SK-N-SH (cell line): ENCODE results near the gene PPP4C.

ENCODE experiments used
- POLR2AphosphoS5 ChIP-seq: IDR thresholded peaks from 2 replicates; pipeline ENCODE4 v1.6.1; 2012; ENCODE audit warnings: low read depth, low read length
- YY1 ChIP-seq: IDR thresholded peaks from 2 replicates; pipeline ENCODE4 v1.4.0; 2012; ENCODE audit warnings: low read depth, mild to moderate bottlenecking
- TF ChIP-seq, protein P1 (sequence below): fragments of 200-600 bp; sonication (generic); IDR thresholded peaks from 2 replicates; pipeline ENCODE4 v1.6.1; 2017; ENCODE audit warnings: antibody characterized with exemption, mild to moderate bottlenecking, moderate library complexity

DNA sequence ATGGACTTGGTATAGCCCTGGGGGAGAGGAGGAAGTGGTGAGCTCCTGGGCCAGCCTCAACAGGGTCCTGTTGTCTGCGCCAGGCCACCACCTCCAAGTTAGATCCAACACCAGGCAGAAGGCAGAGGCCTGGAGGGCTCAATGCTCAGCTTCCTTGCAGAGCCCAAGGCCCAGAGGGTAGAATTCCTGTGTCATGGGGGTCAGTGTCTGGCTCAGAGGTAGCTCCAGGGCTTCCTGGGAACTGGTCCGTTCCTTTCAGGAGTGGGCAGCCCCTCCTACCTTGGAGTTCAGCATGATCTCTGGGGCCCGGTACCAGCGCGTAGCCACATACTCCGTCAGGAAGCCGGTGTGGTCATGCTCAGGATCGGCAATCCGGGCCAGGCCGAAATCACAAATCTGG is 42.0 kb downstream of the PPP4C start:
- no peak for TF ChIP-seq YY1
- TF ChIP-seq, protein P1, sequence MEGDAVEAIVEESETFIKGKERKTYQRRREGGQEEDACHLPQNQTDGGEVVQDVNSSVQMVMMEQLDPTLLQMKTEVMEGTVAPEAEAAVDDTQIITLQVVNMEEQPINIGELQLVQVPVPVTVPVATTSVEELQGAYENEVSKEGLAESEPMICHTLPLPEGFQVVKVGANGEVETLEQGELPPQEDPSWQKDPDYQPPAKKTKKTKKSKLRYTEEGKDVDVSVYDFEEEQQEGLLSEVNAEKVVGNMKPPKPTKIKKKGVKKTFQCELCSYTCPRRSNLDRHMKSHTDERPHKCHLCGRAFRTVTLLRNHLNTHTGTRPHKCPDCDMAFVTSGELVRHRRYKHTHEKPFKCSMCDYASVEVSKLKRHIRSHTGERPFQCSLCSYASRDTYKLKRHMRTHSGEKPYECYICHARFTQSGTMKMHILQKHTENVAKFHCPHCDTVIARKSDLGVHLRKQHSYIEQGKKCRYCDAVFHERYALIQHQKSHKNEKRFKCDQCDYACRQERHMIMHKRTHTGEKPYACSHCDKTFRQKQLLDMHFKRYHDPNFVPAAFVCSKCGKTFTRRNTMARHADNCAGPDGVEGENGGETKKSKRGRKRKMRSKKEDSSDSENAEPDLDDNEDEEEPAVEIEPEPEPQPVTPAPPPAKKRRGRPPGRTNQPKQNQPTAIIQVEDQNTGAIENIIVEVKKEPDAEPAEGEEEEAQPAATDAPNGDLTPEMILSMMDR, result no peak
- no peak for TF ChIP-seq POLR2AphosphoS5
